ENCODE data around the gene CALN1.
"Not testable (repeated sequence)": the region's sequence is repeated elsewhere in the genome, so short reads cannot be mapped to it uniquely, and the experiment has no call there.

The CALN1 gene

GRCh38 chr7:71961283-71961682, 450.9 kb downstream of the CALN1 start:
- no peak for DNase-seq

GRCh38 chr7:71942115-71942514, 470.0 kb downstream of the CALN1 start:
- DNase-seq, result no peak

- DNase-seq, result no peak
These were observed 474.2 kb downstream of the CALN1 start for GRCh38 chr7:71937840-71938371.

GRCh38 chr7:71935674-71936073, 476.5 kb downstream of the CALN1 start:
- no peak for DNase-seq

- no peak for DNase-seq
These were observed 478.7 kb downstream of the CALN1 start for GRCh38 chr7:71933426-71933825.

- no peak for DNase-seq
These were observed 486.5 kb downstream of the CALN1 start for GRCh38 chr7:71925663-71926062.

- DNase-seq, result not testable (repeated sequence)
These were observed 497.9 kb downstream of the CALN1 start for GRCh38 chr7:71914204-71914603.

GRCh38 chr7:71912476-71912875, 499.7 kb downstream of the CALN1 start:
- DNase-seq, result no peak

GRCh38 chr7:71911051-71911450, 501.1 kb downstream of the CALN1 start:
- no peak for DNase-seq

- no peak for DNase-seq
These were observed 506.3 kb downstream of the CALN1 start for GRCh38 chr7:71905821-71906220.

- DNase-seq, result no peak
These were observed 507.7 kb downstream of the CALN1 start for GRCh38 chr7:71904484-71904883.

- DNase-seq, result no peak
These were observed 511.6 kb downstream of the CALN1 start for GRCh38 chr7:71900556-71900955.

GRCh38 chr7:71896535-71896934, 515.6 kb downstream of the CALN1 start:
- no peak for DNase-seq

GRCh38 chr7:71886046-71886445, 526.1 kb downstream of the CALN1 start:
- no peak for DNase-seq

GRCh38 chr7:71885487-71885886, 526.7 kb downstream of the CALN1 start:
- no peak for DNase-seq

GRCh38 chr7:71883415-71883814, 528.7 kb downstream of the CALN1 start:
- no peak for DNase-seq

GRCh38 chr7:71871446-71871845, 540.7 kb downstream of the CALN1 start:
- DNase-seq, result no peak

GRCh38 chr7:71870812-71871211, 541.3 kb downstream of the CALN1 start:
- DNase-seq, result no peak

GRCh38 chr7:71868797-71869196, 543.3 kb downstream of the CALN1 start:
- no peak for DNase-seq

- DNase-seq, result no peak
These were observed 544.5 kb downstream of the CALN1 start for GRCh38 chr7:71867626-71868025.

GRCh38 chr7:71865172-71865571, 547.0 kb downstream of the CALN1 start:
- no peak for DNase-seq

GRCh38 chr7:71864130-71864529, 548.0 kb downstream of the CALN1 start:
- no peak for DNase-seq

GRCh38 chr7:71860572-71860971, 551.6 kb downstream of the CALN1 start:
- DNase-seq, result no peak

GRCh38 chr7:71857338-71857737, 554.8 kb downstream of the CALN1 start:
- no peak for DNase-seq

- DNase-seq, result no peak
These were observed 557.4 kb downstream of the CALN1 start for GRCh38 chr7:71854546-71855397.

Measured in T1000 (cell line).